ENCODE data around the gene AIP.

Gene AIP

DNA sequence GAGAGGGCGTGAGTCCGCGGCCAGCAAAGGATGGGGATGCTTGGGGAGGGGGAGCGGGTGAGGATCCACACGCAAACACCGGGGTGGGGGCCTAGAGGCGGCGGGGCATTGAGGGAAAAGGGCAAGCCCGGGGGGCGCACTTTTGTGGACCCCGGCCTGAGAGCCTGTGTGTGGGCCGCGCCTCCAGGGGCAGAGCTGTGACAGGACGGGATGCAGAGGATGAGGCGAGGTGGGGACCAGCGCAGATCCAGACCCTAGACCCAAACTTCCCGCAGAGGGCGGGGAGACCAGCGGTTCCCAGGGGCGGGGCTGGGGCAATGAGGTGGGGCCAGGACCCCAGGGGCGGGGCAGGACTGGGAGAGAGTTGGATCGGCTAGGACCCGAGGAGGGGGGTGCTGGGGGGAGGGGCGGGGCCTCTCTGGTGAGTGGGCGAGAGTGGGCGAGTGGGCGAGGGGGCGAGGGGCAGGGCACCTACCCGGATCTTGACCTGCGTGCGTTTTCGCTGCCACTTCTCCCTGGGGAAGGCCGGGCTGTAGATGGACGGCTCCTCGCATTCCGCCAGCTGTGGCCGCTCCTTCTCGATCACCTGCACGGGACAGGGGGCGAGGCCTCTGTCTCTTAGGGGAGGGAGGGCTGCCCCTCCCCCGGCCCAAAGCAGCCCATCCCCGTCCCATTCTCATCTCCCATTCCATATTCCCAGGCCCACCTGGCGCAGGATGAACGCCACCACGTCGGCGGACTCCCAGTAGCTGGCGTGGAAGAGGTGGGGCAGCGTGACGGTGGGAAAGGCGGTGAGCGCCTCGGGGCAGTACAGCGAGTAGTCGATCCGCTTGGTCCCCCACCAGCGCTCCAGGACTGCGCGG lies 11.8 kb downstream of the AIP start:
- DNase-seq: no peak

DNA sequence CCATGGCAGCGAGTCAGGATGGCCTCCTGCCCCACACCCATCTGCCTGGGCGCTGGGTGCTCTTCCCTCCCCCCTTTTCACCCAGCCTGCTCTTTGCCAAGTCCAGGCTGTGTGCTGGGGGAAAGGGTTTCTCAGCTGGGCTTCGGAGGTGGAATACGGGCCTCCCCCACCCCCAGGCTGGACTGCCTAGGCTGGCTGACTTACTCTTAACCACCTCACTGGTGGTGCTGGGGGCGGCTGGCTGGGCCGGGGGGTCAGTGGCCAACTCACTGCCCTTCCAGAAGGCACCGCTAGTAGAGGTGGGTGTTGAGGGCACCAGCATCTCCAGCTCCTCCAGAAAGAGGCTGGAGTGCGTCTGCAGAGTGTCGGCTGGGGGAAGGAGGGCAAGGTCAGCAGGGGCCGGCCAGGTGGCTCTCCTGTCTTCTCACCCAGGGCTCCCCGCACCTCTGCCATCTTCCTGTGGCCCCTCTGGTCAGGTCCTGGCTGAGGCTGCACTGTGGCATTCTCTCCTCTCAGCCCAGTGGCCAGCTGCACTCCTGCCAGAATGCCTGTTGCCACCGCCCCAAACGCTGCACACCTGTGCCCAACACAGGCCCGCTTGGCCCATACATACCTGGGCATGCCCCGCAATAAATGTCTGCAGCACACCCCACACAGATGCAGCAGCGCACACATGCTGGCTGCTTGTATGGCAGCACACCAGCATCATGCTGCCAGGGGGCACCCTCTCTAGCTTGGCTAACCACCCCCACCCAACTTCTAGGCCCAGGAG lies 12.6 kb downstream of the AIP start:
- no peak for DNase-seq

- no peak for DNase-seq
Measured at GRCh38 chr11:67496113-67496512, 13.3 kb downstream of the AIP start.

DNA sequence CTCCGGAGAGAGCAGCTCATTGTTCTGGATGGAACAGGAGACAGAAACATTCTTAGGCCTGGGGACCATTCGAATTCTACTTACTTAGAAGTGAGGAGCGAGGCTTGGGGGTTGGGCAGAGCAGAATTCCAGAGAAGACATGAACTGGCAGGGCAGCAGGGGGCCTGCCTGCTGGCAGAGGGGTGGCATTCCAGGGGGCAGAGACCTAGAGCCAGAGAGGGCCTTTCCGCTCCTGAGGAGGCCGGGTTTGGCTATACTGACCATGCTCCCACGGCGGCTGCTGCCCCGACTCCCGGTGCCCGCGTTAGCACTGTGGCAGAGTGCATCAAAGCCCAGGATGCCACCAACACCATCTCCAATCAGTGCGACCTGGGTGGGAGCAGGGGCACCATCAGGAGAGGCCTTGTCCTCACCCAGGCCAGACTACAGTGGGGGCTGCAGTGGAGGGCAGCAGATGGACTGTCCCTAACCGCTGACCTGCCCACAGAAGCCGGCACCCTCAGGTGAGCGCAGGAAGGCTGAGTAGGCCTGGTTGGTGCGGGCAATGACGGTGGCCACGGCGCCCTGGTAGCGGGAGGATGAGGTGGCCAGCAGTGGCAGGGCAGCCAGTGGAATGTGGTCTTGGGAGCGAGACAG lies 14.9 kb downstream of the AIP start:
- DNase-seq: no peak

- DNase-seq: no peak
Measured at GRCh38 chr11:67498544-67498972, 15.7 kb downstream of the AIP start.

GRCh38 chr11:67499808-67500483 lies 17.1 kb downstream of the AIP start:
- no peak for DNase-seq

DNA sequence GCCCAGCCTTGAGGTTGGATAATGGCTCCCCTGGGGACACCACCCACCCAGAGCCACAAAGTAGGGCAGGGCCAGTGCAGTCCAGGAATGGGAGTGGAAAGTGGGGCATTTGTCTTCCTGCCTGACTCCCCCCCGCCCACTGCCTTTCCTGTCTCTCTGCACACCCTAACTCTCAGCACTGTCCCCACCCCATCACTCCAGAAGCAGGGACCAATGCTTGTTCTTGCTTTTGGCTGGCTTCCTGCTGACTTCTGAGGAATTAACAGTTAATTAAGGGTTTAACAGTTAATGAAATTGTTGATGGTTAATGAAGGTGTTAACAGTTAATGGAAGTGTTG lies 17.6 kb downstream of the AIP start:
- no peak for DNase-seq

DNA sequence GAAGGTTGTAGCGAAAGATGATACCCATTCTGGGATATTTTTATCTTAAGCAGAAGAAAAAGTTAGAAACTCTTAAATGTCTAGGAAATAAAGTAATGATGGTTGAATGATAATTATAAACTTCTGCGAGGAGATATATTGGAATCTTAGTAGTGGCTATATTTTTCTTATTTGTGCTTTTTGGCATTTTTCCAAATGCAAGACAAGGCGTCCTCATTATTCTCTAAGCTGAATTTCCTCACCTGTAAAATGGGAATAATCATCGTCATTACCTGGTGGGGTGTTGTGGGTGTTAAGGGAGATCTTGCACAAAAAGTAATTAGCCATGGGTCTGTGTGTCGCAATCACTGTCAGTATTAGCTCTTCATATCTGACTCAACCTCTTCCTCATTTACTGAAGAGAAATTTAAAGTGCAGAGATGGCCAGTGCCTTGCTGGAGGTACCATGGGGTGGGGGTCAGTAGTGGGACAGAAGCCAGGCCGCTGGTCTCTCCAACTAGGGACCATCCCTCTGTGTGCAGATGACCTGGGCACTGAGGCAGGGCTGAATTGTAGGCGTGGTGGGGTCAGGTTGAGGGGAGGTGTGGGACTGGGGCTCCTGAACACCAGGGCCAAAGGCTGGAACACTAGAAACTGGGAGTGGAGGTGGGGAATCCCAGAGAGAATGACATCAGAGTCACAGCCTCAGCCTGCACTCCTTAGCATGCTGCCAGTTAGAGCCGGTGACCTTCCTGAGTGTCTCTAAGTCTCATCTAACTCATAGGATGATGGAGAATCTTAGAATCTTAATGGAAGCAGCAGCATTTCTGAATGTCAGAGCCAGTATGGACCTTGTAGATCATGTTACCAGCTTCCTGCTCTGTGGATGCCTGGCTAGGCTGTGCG lies 18.2 kb downstream of the AIP start:
- no peak for DNase-seq

GRCh38 chr11:67501854-67502253 lies 19.0 kb downstream of the AIP start:
- DNase-seq: no peak

DNA sequence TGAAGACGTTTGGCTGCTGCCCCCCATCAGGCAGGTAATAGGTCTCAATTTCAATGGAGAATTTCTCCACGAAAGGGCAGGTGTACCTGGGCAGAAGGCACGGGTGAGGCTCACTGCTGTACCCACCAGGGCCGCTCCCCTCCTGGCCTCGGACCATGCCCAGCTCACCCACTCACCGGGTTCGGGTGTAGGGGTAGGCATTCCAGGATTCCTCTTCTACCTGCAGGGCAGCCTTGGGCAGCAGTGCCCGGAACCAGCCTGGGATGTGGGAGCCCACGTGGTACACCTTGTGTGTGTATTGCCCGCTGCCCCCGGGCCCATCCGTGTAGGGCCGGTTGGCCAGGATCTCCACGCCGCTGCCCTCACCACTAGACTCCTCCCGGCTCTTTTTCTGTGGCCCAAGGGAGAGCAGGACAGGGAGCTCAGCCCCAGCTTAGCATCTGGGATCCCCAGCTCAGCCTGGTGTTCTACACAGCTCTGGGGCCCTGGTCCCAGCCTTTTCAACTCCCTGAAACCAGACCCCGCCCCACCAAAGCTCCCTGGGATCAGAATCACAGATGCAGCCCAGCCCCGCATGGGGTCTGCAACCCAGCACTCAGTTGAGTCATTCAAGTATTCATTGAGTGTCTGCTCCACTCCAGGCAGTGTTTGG lies 19.6 kb downstream of the AIP start:
- DNase-seq: no peak

DNA sequence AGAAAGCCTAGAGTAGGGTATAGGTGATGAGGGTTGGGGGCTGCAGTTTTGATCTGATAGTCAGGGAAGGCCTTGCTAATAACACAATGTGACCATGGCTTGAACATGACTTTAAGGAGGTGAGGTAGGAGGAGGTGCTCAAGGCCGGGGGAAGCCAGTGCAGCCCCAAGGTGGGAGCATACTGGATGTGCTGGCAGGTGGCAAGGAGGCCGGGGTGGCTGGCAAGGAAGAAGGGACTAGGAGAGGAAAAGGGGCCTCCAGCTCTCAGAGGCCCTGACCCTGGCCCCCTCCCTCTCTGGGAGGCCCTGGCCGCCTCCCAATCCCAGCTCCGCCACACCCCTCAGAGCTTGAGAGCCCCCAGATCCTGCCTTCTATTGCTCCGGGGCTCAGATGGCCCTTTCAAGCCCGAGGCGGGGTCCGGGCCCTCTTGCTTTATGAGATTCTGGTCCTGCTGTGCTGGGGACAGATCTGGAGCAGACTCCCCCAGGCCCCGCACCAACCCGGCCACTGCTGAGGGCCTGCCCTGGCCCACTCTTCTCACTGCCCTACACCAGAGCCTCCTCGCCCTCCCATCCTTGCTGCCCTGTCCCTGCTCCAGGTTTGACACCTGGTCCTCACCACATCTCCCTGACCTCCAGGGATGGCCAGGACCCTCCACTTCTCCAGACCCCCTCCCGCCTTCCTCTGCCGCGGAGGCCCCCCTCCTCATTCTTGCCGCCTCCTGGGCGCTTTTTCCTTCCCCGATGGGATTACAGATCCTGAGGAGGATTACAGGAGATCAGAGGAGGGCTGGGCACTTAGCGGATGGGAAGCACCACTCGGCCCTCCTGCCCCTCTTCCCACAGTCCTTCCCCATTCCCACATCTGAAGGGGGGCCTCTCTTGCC lies 20.5 kb downstream of the AIP start:
- no peak for DNase-seq

GRCh38 chr11:67504005-67504949 lies 21.5 kb downstream of the AIP start:
- DNase-seq: no peak

- peak; percentile 18 for DNase-seq
Measured at GRCh38 chr11:67504950-67505581, 22.2 kb downstream of the AIP start, which contains the start of gene PITPNM1. Gene PITPNM1 (minus strand): TSS chr11:67505363. CDS start chr11:67504180, 1,183 bp downstream.

- DNase-seq: peak; percentile 92
Measured at GRCh38 chr11:67505605-67506396, 23.0 kb downstream of the AIP start.

GRCh38 chr11:67506426-67507051 lies 23.7 kb downstream of the AIP start:
- no peak for DNase-seq

GRCh38 chr11:67507242-67507863 lies 24.5 kb downstream of the AIP start:
- DNase-seq: no peak
